GM12864 (cell line): Measurements from ENCODE around the gene MICALL1.

Source experiments
- DNase-seq: peaks from one replicate; pipeline ENCODE4 v3.0.0-alpha.2; 2011; ENCODE audit warnings: low read depth
- H3K4me3 ChIP-seq: 2 replicates; pipeline ENCODE4 v1.5.1; 2011; ENCODE audit warnings: mild to moderate bottlenecking, low read depth, low read length, control low read depth
- CTCF ChIP-seq: IDR thresholded peaks from 2 replicates; pipeline ENCODE4 v1.5.1; 2011; ENCODE audit warnings: low read depth, mild to moderate bottlenecking, moderate library complexity, low read length, control low read depth, inconsistent platforms; ENCODE audit errors: missing control alignments

The MICALL1 gene

GRCh38 chr22:37894939-37895670 is 11.0 kb upstream of the MICALL1 start:
- TF ChIP-seq CTCF: no peak
- H3K4me3 ChIP-seq: no peak overlapping the region
- DNase-seq: no peak

- DNase-seq: peak; percentile 39
- no peak overlapping the region for H3K4me3 ChIP-seq
- TF ChIP-seq CTCF: no peak
Observed at GRCh38 chr22:37896181-37896592, 9.9 kb upstream of the MICALL1 start.

- no peak for TF ChIP-seq CTCF
- no peak overlapping the region for H3K4me3 ChIP-seq
- no peak for DNase-seq
Observed at GRCh38 chr22:37896939-37897338, 9.2 kb upstream of the MICALL1 start.

- H3K4me3 ChIP-seq: no peak overlapping the region
- no peak for DNase-seq
- no peak for TF ChIP-seq CTCF
Observed at GRCh38 chr22:37897807-37898206, 8.3 kb upstream of the MICALL1 start.

- TF ChIP-seq CTCF: no peak
- DNase-seq: no peak
- no peak overlapping the region for H3K4me3 ChIP-seq
Observed at GRCh38 chr22:37898441-37899181, 7.5 kb upstream of the MICALL1 start.

GRCh38 chr22:37904572-37905533 is 1.2 kb upstream of the MICALL1 start:
- peak overlapping the region; percentile 70; the same call in 1 of the 2 replicates for H3K4me3 ChIP-seq
- no peak for TF ChIP-seq CTCF
- DNase-seq: no peak
